BLaER1 (cell line): ENCODE measurements around the gene SHB.

Experiments
- H3K27ac ChIP-seq: shearing (Covaris generic); formaldehyde crosslinking; 2 replicates; pipeline ENCODE4 v1.8.1; 2022
- H3K27me3 ChIP-seq: shearing (Covaris generic); formaldehyde crosslinking; 2 replicates; pipeline ENCODE4 v1.8.1; 2022
- H3K36me3 ChIP-seq: shearing (Covaris generic); formaldehyde crosslinking; 2 replicates; pipeline ENCODE4 v1.8.1; 2022
- H3K4me1 ChIP-seq: shearing (Covaris generic); formaldehyde crosslinking; 2 replicates; pipeline ENCODE4 v1.8.1; 2022
- H3K4me2 ChIP-seq: shearing (Covaris generic); formaldehyde crosslinking; 2 replicates; pipeline ENCODE4 v1.8.1; 2022
- H3K4me3 ChIP-seq: shearing (Covaris generic); formaldehyde crosslinking; 2 replicates; pipeline ENCODE4 v1.8.1; 2022
- H3K9ac ChIP-seq: shearing (Covaris generic); formaldehyde crosslinking; 2 replicates; pipeline ENCODE4 v1.8.1; 2022
- H3K9me3 ChIP-seq: shearing (Covaris generic); formaldehyde crosslinking; 2 replicates; pipeline ENCODE4 v1.8.1; 2022
- H4K20me1 ChIP-seq: shearing (Covaris generic); formaldehyde crosslinking; 2 replicates; pipeline ENCODE4 v1.8.1; 2022
- Cebpa-rat ChIP-seq: shearing (Covaris generic); IDR thresholded peaks from 2 replicates; pipeline ENCODE4 v1.8.1; 2022

The SHB gene

DNA sequence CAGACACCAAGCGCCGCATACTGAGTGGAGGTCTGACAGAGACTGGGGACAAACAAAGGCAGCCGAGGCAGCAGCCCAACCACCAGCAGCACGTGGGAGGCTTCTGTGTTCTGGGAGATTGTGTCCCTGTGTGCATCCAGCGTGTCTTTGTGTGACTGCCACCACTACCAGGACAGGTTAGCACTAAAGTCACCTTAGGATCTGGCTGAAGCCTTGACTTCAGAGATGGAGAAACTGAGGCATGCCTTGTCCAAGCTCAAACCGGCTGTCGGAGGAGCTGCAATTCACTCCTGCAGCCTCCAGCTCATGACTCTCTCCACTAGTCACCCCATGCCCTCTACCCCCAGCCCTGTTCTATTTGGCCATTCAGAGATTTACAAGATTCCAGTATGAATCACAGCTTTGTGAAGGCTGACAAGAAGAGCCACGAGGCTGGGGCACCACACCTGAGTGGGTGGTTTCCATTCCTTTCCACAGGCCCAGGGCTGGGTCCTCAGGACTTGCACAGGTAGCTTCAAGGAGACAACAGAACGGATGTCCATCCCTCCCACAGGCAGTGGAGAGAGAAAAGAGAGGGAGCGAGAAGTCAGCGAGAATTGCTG is 69.3 kb downstream of the SHB start:
- peaks cover 50% of the 10 kb centered on the region for H3K4me1 ChIP-seq
- peak overlapping the region; percentile 71 for H3K4me2 ChIP-seq
- H4K20me1 ChIP-seq: no peaks in the 10 kb centered on the region
- no peaks in the 10 kb centered on the region for H3K36me3 ChIP-seq
- no peak overlapping the region for H3K9ac ChIP-seq
- no peak overlapping the region for H3K27ac ChIP-seq
- TF ChIP-seq Cebpa-rat: no peak
- H3K27me3 ChIP-seq: no peaks in the 10 kb centered on the region
- no peaks in the 10 kb centered on the region for H3K9me3 ChIP-seq
- H3K4me3 ChIP-seq: no peak overlapping the region

DNA sequence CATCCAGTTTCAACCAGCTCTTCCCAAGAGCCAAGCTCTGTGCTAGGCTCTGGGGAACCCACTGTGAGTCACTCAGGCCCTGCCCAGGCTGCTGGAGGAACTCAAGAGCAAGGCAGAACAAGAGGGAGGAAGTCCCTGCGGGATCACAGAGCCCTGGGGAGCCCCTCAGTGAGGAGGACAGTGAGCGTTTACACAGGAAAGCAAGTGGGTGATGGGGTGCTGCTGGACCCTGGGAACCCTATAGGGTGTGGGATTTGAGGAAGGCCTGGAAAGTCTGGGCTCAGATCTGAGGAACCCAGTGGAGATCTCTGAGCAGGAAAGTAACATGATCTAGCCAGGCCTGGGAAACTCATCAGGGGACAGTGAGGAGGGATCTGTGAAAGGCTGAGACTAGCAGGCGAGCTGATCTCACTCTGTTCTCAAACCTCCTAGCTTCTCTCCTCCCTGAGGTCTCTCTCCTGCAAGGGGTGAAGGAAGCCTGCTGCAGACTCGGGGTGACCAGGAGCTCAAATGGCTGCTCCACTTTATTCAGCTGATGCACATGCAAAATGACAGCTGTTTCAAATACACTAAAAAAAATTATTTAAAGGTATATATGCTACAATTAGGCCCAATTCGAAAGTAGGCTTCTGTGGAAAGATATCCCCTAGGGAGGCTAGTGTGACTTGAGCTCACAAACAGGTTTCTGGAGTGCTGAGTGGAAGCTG is 70.0 kb downstream of the SHB start:
- Histone ChIP-seq H4K20me1 (no peaks in the 10 kb centered on the region), H3K4me3 (no peak overlapping the region), H3K27me3 (no peaks in the 10 kb centered on the region), H3K4me2 (peak overlapping the region; percentile 71), H3K9me3 (no peaks in the 10 kb centered on the region), H3K36me3 (no peaks in the 10 kb centered on the region), H3K9ac (peak overlapping the region; percentile 20; the same call in 1 of the 2 replicates), H3K4me1 (peaks cover 57% of the 10 kb centered on the region), H3K27ac (peak overlapping the region; percentile 62)
- no peak for TF ChIP-seq Cebpa-rat

DNA sequence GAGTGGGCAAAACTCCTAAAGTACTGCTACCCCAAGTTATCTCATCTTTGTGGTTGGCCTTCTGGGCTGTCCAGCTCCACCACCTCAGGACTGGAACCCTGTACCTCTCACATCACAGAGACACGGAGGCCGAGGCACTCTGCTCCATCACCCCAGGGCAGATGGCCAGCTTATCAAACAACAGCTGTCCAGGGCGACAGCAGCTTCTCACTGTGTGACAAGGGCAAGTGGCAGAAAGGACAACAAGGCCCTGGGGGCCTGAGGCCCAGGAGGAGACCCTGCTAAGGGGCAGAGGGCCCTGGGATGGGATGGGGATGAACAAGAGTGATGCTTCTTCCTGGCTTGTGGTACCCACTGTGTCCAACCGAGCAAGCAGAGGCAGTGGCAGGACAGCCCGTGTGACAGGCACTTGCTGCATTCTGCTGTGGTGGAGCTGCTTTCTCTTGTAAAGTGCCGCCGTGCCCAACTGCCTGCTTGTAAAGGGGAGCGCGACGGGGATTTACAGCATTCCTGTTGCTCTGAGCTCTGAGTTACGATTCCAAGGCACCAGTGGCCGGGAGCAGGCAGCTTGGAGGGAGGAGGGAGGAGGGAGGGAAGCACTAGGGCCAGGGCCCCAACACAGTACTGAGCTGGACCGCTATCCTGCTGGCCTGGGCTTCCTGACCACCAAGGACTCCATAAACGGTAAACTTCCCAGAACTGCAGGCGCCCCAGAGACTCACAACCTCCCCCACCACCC is 71.2 kb downstream of the SHB start:
- H3K27ac ChIP-seq: peak overlapping the region; percentile 62; the same call in 1 of the 2 replicates
- H3K4me2 ChIP-seq: peak overlapping the region; percentile 71
- no peaks in the 10 kb centered on the region for H4K20me1 ChIP-seq

DNA sequence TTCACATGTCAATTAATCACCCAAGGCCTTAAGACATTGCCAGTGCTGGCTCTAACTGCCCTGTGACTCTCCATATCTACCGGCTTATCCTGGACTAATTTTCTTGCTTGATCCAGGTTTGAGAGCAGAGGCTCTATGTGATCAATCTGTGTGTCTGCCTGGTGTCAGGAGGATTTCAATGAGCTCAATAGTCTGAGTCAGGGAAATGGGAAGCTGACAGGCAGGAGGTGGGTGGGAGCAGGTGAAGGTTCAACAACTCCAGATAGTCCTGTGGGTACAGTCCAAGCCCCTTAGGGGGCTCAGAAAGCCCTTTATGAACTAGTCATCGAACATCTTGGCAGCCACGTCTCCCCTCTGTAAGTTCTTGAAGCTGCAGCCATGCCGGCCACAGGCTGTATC is 72.2 kb downstream of the SHB start:
- Histone ChIP-seq H3K4me3 (no peak overlapping the region), H3K9me3 (no peaks in the 10 kb centered on the region), H3K27me3 (no peaks in the 10 kb centered on the region), H3K4me2 (no peak overlapping the region), H3K27ac (no peak overlapping the region), H3K9ac (no peak overlapping the region), H3K4me1 (peaks cover 65% of the 10 kb centered on the region), H3K36me3 (no peaks in the 10 kb centered on the region), H4K20me1 (no peaks in the 10 kb centered on the region)
- TF ChIP-seq Cebpa-rat: no peak

More for the DNA sequence above, 71.2 kb downstream of the SHB start:
- peaks cover 60% of the 10 kb centered on the region for H3K4me1 ChIP-seq
- no peak for TF ChIP-seq Cebpa-rat
- H3K9ac ChIP-seq: no peak overlapping the region
- no peak overlapping the region for H3K4me3 ChIP-seq
- H3K9me3 ChIP-seq: no peaks in the 10 kb centered on the region
- no peaks in the 10 kb centered on the region for H3K27me3 ChIP-seq
- no peaks in the 10 kb centered on the region for H3K36me3 ChIP-seq

DNA sequence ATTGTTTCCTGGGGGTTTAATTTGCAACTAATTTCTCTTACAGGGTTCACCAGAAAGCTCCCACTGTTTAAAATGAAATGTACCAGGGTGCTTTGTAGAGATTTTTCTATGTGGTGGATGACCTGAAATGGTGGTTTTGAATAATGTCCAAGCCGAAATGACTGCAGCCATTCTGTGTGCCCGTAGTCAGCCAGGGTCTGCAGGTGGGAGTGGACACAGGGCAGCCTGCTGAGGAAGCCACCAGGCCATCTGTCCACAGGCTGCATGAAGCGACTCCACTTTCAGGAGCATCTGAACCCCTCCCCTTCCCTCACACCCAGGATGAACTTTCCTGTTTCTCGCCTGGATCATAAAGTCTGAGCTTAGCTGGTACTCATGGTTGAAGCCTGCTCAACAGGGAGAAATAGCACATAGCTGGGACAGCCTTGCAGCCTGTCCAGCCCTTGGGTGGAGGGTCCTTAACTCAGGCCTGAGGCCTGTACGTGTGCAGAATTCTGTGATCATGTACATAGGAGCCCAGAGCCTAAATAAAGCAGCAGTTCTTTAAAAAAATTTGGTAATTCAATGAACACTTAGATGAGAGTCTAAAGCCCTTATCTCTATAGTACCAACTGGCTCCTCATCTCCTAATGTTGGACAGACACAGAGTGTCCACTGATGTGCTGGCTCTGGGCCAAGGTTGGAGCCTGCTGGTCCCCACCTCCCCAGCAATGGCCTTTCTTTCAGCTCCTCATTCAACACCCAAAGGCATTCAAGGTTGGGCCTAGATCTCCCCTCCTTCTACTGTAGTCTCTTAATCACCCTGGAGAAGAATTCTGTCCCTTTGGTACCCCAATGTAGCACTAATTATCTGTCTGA is 72.8 kb downstream of the SHB start:
- H3K9ac ChIP-seq: no peak overlapping the region
- H3K4me3 ChIP-seq: no peak overlapping the region
- H3K4me2 ChIP-seq: peak overlapping the region; percentile 79; the same call in 1 of the 2 replicates
- H3K4me1 ChIP-seq: peaks cover 71% of the 10 kb centered on the region
- no peaks in the 10 kb centered on the region for H3K9me3 ChIP-seq
- H3K27ac ChIP-seq: no peak overlapping the region
- H3K36me3 ChIP-seq: no peaks in the 10 kb centered on the region
- H4K20me1 ChIP-seq: no peaks in the 10 kb centered on the region
- no peaks in the 10 kb centered on the region for H3K27me3 ChIP-seq
- TF ChIP-seq Cebpa-rat: no peak

DNA sequence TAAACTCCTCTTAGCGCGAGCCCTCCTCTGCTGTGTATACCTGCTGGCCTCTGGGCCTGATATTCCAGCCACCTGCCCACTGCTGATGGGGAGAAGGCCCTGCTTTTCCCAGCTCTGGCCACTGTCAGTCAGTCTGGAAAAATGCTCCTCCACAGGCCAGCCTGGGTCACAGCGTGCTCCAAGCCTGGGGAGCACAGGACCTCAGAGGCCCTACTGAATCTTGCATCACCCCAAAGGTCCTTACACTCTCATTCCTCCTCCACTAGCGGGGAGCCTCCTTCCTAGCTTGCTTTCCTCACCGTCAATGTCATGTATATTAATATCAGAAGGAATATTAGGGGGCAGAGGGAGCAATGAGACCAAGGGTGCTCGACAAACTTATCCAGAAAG is 73.7 kb downstream of the SHB start:
- Histone ChIP-seq H3K36me3 (no peaks in the 10 kb centered on the region), H3K4me3 (no peak overlapping the region), H3K27me3 (no peaks in the 10 kb centered on the region), H4K20me1 (no peaks in the 10 kb centered on the region), H3K4me1 (peaks cover 79% of the 10 kb centered on the region), H3K9ac (no peak overlapping the region), H3K27ac (no peak overlapping the region), H3K9me3 (no peaks in the 10 kb centered on the region), H3K4me2 (peak overlapping the region; percentile 79)
- no peak for TF ChIP-seq Cebpa-rat

DNA sequence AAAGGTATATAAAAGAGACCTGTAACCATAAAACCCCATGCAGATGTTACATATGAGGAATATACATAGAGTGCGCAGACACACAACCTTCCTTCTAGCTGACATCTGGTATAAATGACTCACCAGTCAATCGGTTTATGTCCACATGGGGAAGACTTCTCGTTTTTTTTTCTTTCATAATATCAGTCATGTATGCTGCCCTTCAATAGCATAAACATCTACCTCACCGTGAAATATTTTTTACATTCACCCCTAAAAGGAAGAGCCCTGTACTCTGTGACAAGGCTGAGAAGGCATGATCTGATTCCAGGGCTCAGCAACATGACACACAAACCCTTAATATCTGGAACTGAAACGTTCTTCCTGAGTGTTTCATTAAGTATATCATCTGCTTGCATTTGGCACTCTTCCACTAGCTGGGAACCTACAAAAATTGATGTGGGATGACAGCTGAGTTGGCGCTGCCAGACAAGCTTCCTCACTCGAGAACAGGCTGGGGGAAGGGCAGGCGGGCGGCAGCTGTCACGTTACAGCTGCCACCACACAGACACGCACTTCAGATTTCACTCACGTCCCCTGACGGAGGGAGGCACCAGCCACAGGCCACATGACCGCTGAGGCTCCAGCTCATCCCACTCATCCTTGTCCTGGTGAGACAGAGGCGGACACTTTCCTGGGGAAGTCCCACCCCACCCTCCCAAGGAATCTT is 74.2 kb downstream of the SHB start:
- H3K4me1 ChIP-seq: peaks cover 82% of the 10 kb centered on the region
- no peaks in the 10 kb centered on the region for H3K27me3 ChIP-seq
- H3K27ac ChIP-seq: no peak overlapping the region
- H3K4me3 ChIP-seq: no peak overlapping the region
- peak overlapping the region; percentile 79 for H3K4me2 ChIP-seq
- TF ChIP-seq Cebpa-rat: no peak
- H3K9ac ChIP-seq: no peak overlapping the region
- no peaks in the 10 kb centered on the region for H3K9me3 ChIP-seq
- no peaks in the 10 kb centered on the region for H3K36me3 ChIP-seq
- no peaks in the 10 kb centered on the region for H4K20me1 ChIP-seq

DNA sequence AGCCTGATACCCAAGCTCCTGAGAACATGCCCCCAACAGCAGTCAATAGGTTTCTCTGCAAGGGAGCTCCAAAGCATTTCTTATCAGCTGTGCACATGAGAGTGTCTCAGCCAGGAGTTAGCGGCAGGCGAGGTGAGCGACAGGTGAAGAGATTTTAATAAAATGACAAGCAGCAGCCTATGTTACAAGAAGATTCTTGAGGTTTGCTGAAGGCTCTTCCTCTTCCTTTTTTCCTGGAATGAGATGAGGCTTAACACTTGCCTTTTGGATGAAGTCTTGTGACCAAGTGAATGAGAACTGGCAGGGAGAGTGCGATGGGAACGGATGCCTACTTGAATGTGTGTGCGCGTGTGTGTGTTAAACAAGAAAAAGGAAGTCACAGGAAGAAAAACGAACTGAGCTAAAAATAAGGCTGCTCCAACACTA is 76.1 kb downstream of the SHB start:
- H3K9me3 ChIP-seq: no peaks in the 10 kb centered on the region
- H4K20me1 ChIP-seq: no peaks in the 10 kb centered on the region
- peak overlapping the region; percentile 79 for H3K4me2 ChIP-seq
- H3K27me3 ChIP-seq: no peaks in the 10 kb centered on the region
- no peak for TF ChIP-seq Cebpa-rat
- H3K27ac ChIP-seq: no peak overlapping the region
- peaks cover 68% of the 10 kb centered on the region for H3K4me1 ChIP-seq
- H3K4me3 ChIP-seq: no peak overlapping the region
- H3K9ac ChIP-seq: no peak overlapping the region
- no peaks in the 10 kb centered on the region for H3K36me3 ChIP-seq
